ENCODE measurements around the gene ALPG. TPM values are rescaled to one million over a fixed set of nuclear protein-coding genes. Genes with fewer than 3 reads are reported as not detected.
"Not testable (repeated sequence)": the region's sequence is repeated elsewhere in the genome, so short reads cannot be mapped to it uniquely, and the experiment has no call there.

Gene ALPG
- total RNA-seq, 1 experiment from 2014 or later = not detected

DNA sequence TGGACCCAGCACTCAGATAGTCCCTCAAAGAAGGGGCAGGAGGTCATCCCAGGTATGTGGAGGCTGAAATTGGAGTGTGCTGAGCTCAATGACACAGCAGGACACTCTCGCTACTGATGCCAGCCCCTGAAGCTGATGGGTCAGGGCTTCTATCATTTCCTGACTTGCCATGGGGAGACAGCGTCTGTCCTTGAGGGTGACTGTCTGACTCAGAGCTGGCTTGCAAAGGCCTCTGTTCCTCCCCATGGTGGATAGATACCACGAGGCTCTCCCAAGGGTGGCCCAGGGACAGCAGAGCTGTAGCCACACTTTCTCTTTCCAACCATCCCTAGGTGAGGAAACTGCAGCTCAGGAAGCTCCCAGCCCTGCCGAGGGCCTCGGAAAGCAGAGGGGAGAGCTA lies 10.8 kb downstream of the ALPG start:
- no peaks in the 10 kb centered on the region for H3K36me3 ChIP-seq
- no peak overlapping the region for H3K27ac ChIP-seq
- H3K9me3 ChIP-seq (replicated peaks) = 0 out of 2 replicates have a peak, but pooled peaks cover 1% of the 10 kb centered on the region
- peaks cover 10% of the 10 kb centered on the region; the same call in 1 of the 2 replicates for H3K27me3 ChIP-seq
- no peak for DNase-seq
- H3K4me1 ChIP-seq = no peaks in the 10 kb centered on the region
- no peak overlapping the region for H3K4me3 ChIP-seq

DNA sequence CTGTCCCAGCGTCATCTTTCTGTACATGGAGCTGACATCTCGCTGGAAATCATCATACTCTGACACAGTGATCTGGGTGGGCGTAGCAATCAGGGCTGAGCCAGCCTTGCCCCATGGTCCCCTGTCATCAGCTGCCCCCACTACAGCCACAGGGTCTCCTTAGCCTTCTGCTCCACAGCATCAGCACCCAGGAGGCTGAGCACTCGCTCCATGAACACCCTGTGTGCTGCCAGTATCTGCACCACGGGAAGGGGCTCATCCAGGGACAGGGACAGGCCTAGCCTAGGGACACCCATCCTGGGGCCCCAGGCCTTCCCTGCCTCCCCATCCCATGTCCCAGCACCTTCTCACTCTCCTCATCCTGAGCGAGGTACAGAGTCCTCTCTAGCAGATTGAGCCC lies 11.4 kb downstream of the ALPG start:
- no peak for DNase-seq
- Histone ChIP-seq H3K4me3 (no peak overlapping the region), H3K9me3 (replicated peaks) (0 out of 2 replicates have a peak, but pooled peaks cover 5% of the 10 kb centered on the region), H3K4me1 (no peaks in the 10 kb centered on the region), H3K36me3 (no peaks in the 10 kb centered on the region), H3K27me3 (peaks cover 7% of the 10 kb centered on the region; the same call in 1 of the 2 replicates), H3K27ac (no peak overlapping the region)

DNA sequence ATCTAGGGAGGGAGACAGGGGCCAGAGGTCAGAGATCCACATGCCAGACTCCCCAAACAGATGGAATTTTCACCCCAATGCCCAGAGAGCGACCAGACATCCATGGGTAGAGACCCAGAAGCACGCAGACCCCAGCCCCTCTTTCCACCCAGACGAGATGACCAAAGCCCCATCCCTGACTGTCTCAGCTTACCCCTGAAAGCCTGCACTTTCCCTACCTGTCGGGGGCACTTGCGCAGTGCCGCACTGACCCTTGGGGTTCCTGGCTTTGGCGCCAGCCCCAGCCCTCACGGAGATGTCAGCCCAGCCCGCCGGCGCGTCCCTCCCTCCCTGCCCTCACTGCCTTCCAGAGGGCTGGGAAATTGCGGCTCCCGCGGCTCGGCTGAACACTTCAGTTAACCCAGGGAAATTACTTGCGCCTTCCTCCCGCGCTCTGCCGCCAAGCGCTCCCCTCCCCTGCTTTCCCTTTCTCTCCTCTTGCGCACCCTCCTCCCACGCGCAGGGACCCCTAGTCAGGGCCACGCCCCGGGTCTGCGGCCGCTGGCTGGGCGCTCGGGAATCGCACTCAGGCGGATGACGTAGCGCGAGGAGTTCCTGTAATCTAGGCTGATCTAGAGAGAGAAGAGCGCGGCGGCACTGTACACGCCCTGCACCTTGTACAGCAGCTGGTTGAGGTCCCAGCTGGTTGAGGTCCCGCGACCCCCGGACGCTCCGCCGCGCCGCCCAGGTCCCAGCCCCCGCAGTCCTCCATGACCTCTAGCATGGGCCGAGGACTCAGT lies 12.0 kb downstream of the ALPG start:
- Histone ChIP-seq H3K9me3 (replicated peaks) (0 out of 2 replicates have a peak, but pooled peaks cover 5% of the 10 kb centered on the region), H3K27me3 (peaks cover 7% of the 10 kb centered on the region; the same call in 1 of the 2 replicates), H3K4me3 (no peak overlapping the region), H3K4me1 (no peaks in the 10 kb centered on the region), H3K27ac (no peak overlapping the region), H3K36me3 (no peaks in the 10 kb centered on the region)
- DNase-seq = no peak

DNA sequence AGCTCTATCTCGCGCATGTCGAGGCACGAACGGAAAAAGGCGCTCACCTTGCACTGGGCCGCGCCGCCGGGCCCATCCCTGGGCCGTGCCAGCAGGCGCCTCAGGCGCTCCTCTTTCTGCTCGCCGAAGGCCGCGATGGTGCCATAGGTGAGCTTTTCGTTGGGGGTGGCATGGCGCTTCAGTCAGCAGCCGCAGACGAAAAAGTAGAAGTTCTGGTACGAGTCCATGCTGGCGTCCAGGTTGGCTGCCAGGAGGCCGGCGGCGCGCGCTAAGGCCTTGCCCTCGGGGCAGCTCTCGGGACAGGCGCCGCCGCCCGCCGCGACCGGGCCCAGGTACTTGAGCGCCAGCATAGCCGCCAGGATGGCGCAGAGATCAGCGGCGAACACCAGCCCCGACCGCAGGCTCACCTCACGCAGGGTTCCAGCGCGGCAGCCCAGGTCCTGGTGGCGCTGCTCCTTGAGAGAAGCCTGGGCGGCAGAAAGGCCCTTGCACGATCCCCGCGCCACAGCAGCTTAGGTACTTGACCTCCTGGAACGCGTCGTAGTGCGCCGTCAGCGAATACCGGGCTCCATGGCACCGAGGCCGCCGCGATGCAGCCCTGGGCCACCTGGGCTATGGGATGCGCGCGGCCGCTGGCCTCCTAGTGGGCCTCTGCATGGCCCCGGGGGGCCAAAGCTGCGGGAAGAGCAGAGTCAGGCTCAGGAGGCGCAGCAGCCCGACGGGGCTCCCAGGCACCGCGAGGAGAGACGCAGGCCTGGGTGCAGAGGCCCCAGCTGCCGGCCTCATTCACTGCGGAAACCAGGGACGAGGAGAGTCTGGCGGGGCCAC lies 12.8 kb downstream of the ALPG start:
- H3K4me3 ChIP-seq = no peak overlapping the region

DNA sequence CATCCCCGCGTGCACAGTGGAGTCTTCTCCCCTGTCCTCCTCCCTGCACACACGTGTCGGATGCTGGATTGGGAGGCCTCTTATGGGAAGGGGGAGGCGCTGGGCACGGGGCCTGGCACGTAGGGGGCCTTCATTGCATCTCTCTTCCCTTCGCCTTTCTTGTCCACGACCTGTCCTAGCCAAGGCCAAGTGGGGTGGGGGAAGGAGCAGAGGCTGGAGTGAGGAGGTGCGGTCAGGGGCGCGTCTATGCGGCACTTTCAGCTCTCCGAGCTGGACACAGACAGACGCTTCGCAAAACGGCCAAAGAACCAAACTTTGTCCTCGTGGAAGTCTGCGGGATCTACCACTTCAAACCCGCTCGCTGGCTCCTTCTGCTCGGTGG lies 13.4 kb downstream of the ALPG start:
- H3K27me3 ChIP-seq = peaks cover 3% of the 10 kb centered on the region; the same call in 1 of the 2 replicates
- no peaks in the 10 kb centered on the region for H3K36me3 ChIP-seq
- no peak for DNase-seq
- no peaks in the 10 kb centered on the region for H3K4me1 ChIP-seq
- no peak overlapping the region for H3K27ac ChIP-seq
- 0 out of 2 replicates have a peak, but pooled peaks cover 5% of the 10 kb centered on the region for H3K9me3 ChIP-seq (replicated peaks)
- H3K4me3 ChIP-seq = no peak overlapping the region

More for the DNA sequence above, 12.8 kb downstream of the ALPG start:
- DNase-seq = no peak
- H3K9me3 ChIP-seq (replicated peaks) = 0 out of 2 replicates have a peak, but pooled peaks cover 5% of the 10 kb centered on the region
- H3K4me1 ChIP-seq = no peaks in the 10 kb centered on the region
- H3K27ac ChIP-seq = no peak overlapping the region
- H3K36me3 ChIP-seq = no peaks in the 10 kb centered on the region
- peaks cover 7% of the 10 kb centered on the region; the same call in 1 of the 2 replicates for H3K27me3 ChIP-seq

DNA sequence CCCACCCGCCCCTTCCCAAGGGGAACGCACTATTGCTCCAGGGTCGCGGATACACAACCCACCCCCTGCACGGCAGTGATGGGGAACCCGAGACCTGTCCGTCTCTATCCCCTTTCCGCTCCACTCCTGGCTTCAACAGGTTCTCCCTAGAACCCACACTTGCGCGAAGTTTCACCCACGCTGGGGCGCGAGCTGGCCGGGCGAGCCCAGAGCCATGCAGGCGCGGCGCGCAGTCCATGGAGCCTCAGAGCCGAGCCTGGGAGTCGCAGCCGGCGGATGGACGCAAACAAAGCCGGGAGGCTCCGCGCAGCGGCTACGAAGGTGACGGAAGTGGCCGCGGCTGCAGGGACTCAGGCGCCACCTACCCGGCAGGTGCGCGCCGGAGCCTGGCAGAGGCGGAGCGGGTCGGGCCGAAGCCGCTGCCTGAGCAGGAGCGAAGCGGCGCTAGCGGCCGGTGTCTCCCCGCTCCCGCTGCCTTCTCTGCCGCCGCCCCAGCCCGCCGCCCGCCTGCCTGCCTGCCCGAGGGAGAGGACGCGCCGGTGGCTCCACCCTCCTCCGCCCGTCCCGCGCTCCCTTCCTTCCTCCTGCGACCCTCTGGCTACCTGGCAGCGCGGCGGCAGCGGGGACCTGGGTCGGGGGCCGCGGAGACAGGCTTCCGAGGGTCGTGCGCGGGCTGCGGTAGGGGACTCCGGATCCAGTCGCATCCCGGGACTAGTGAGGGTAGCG lies 14.0 kb downstream of the ALPG start:
- H3K9me3 ChIP-seq (replicated peaks) = 0 out of 2 replicates have a peak, but pooled peaks cover 5% of the 10 kb centered on the region
- no peaks in the 10 kb centered on the region for H3K36me3 ChIP-seq
- no peak overlapping the region for H3K4me3 ChIP-seq
- no peak for DNase-seq
- no peaks in the 10 kb centered on the region for H3K27me3 ChIP-seq
- H3K27ac ChIP-seq = no peak overlapping the region
- no peaks in the 10 kb centered on the region for H3K4me1 ChIP-seq

DNA sequence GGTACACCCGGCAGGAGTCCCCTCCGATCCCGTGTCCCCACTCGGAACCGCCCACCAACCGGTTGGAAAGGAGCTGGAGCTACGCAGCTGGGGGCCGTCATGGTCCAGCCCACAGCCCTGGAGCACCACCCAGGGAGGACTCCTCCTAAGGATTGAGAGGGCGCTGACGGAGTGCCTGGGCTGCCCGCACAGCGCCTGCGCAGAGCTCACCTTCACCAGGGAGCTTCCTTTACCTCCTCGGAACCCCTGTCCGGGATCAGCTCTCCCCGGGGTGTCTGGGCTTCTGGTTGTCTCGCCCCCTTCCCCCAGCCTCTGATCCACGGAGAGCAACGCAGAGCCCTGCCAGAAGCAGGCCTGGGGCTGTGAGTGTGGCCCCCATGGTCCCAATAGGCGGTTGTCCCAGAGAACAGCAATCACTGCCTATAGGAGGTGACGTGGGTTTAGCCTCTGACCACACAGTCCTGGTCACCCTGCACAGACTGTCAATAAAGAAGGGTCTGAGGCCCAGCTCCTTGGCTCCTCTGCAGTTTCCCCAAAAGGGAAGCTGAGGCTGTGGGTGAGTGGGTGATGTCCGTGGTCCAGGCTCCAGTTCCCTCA lies 14.6 kb downstream of the ALPG start:
- Histone ChIP-seq H3K4me3 (no peak overlapping the region), H3K4me1 (no peaks in the 10 kb centered on the region), H3K27ac (no peak overlapping the region), H3K27me3 (0 out of 2 replicates have a peak, but pooled peaks cover 3% of the 10 kb centered on the region), H3K9me3 (replicated peaks) (0 out of 2 replicates have a peak, but pooled peaks cover 5% of the 10 kb centered on the region), H3K36me3 (no peaks in the 10 kb centered on the region)
- no peak for DNase-seq

DNA sequence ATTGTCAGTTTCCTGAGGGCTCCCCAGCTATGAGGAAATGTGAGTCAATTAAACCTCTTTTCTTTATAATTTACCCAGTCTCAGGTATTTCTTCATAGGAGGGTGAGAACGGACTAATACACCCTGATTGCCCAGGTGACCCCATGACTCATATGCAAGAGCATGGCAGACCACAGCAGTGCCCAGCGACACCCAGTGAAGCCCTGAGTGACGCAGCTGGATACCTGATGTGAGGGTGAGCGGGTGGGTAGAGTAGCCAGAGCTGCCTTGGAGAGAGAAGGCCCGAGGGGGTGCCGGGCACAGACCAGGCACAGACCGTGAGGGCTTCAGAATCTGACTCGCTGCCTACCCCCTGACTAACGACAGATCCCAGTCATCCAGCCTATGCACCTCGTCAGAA lies 15.4 kb downstream of the ALPG start:
- Histone ChIP-seq H3K36me3 (no peaks in the 10 kb centered on the region), H3K9me3 (replicated peaks) (0 out of 2 replicates have a peak, but pooled peaks cover 5% of the 10 kb centered on the region), H3K4me1 (no peaks in the 10 kb centered on the region), H3K27me3 (0 out of 2 replicates have a peak, but pooled peaks cover 5% of the 10 kb centered on the region), H3K27ac (no peak overlapping the region), H3K4me3 (no peak overlapping the region)
- no peak for DNase-seq

DNA sequence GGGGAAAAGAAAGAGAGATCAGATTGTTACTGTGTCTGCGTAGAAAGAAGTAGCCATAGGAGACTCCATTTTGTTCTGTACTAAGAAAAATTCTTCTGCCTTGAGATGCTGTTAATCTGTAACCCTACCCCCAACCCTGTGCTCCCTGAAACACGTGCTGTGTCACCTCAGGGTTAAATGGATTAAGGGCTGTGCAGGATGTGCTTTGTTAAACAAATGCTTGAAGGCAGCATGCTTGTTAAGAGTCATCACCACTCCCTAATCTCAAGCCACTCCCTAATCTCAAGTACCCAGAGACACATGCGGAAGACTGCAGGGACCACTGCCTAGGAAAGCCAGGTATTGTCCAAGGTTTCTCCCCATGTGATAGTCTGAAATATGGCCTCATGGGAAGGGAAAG lies 16.4 kb downstream of the ALPG start:
- DNase-seq; H3K36me3 ChIP-seq; H3K9me3 ChIP-seq (replicated peaks); H3K27ac ChIP-seq; H3K27me3 ChIP-seq; H3K4me1 ChIP-seq; H3K4me3 ChIP-seq: not testable (repeated sequence)

DNA sequence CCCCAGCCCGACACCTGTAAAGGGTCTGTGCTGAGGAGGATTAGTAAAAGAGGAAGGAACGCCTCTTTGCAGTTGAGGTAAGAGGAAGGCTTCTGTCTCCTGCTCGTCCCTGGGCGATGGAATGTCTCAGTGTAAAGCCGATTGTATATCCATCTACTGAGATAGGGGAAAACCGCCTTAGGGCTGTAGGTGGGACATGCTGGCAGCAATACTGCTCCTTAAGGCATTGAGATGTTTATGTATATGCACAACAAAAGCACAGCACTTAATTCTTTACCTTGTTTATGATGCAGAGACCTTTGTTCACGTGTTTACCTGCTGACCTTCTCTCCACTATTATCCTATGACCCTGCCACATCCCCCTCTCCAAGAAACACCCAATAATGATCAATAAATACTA lies 16.8 kb downstream of the ALPG start:
- not testable (repeated sequence) for H3K27me3 ChIP-seq; H3K36me3 ChIP-seq; H3K4me1 ChIP-seq; H3K4me3 ChIP-seq; H3K9me3 ChIP-seq (replicated peaks); H3K27ac ChIP-seq; DNase-seq

DNA sequence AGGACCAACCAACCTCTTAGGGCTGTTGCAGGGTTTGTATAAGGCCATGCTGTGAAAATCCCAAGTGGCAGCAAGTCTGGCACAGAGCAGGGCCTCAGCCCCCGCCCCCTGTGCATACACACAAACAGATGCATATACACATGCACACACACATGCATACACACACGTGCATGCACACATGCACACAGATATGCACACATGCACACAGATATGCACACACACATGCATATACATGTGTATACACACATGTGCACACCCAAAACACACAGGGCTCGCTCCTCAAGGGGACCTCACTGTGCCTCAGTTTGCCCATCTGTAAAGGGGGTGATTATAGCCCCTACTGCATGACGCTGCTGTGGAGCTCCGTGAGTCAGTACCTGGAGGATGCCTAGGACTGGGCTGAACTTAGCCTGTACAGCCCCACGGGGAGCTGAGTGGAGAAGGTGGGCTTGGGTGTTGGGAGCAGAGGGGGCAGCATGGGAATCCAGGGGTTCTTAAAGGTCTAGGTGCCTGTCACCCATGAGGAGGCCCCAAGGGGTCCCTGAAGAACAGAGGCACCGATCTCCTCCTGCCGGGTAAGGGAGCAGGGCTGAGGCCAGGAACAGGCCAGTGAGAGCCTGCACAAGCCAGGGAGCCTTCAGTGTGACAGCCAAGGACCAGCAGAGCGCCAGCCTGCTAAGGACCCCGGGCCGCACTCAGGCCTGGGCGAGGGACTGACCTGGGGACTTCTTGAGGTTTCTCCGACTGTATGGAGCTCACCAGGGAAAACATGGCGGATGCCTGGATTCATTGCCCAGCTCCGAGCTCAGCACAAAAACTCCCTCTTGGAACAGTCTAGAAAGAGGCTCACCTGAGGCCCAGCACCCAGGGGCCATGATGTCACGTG lies 25.3 kb downstream of the ALPG start:
- H3K9me3 ChIP-seq (replicated peaks) = no peaks in the 10 kb centered on the region
- H3K27me3 ChIP-seq = peaks cover 18% of the 10 kb centered on the region
- H3K36me3 ChIP-seq = no peaks in the 10 kb centered on the region
- no peaks in the 10 kb centered on the region for H3K4me1 ChIP-seq
- no peak for DNase-seq
- no peak overlapping the region for H3K4me3 ChIP-seq
- H3K27ac ChIP-seq = no peak overlapping the region

DNA sequence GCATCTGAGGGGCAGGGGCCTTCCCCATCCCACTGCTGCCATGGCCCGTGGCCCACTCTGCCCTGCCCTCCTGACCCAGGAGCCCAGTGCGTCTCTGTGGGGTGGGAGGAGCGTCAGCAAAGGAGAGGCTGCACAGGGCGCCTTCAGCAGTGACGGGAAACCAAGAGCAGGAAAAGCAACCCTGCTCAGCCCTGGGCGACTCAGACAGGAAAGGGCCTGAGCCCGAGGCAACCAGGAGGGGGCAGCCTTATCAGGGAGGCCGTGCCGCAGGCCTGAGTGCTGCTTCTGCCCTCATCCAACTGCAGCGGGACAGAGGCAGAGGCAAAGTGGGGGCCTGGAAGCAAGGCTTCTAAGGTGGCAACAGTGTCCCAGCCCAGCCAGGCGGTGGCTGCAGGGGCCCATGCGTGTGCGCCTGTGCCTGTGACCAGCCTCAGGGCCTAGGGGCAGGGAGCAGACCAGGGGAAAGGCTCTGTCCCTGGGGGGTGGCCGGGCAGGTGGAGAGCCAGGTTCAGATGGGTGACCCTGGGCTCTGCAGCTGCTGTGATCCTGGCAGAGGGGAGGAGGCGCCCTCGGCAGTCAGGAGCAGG lies 26.0 kb downstream of the ALPG start:
- H3K4me1 ChIP-seq = no peaks in the 10 kb centered on the region
- DNase-seq = no peak
- no peaks in the 10 kb centered on the region for H3K36me3 ChIP-seq
- H3K27me3 ChIP-seq = peaks cover 22% of the 10 kb centered on the region; the same call in 1 of the 2 replicates
- H3K27ac ChIP-seq = no peak overlapping the region
- H3K4me3 ChIP-seq = no peak overlapping the region
- H3K9me3 ChIP-seq (replicated peaks) = no peaks in the 10 kb centered on the region

DNA sequence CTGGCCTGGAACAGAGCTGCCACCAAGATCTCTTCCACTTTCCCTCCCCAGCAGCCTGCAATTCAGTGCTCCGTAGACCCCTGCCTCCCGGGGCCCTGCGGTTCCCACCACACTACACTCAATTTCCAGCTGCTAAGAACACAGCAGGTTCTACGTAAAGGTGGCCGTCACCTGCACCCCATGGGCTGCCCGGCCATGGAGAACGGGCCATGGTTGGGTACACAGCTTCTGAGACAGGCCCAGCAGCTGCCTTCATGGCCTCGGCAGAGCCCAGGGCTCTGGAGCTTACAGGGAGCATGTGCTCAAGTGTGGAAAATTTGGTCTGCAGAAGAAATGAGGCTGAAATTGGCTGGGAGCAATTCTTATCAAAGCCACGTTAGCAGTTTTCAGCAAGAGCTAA lies 27.0 kb downstream of the ALPG start:
- H3K4me3 ChIP-seq; H3K36me3 ChIP-seq; H3K27ac ChIP-seq; H3K4me1 ChIP-seq; H3K9me3 ChIP-seq (replicated peaks); DNase-seq: not testable (repeated sequence)
- H3K27me3 ChIP-seq = peaks cover 21% of the 10 kb centered on the region

All from SJCRH30 (cell line).